ENCODE results near the gene TSHR.

DNA sequence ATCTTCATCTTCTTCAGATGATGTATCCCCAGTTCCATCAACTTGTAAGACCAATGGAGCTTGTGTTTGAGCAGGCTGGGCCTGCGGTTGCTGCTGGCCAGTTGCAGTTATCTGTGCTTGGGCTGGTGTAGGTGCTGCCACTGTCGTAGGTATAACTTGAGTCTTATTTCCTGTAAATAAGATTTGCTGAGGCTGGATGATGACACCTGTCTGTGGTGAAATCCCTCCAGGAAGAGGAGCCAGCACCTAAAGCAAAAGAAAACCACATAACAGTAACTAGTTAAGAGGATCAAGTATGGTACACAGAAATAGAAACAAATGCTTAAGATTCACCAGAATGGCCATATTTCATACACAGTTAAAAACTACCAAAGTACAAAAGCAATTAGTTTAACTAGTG lies 237.2 kb downstream of the TSHR start:
- TF ChIP-seq EZH2 (IDR thresholded peaks at IDR 0.05) (no peak), CTCF (IDR thresholded peaks at IDR 0.05 in 2 of 3, conservative IDR thresholded peaks at IDR 0.05 in 1 of 3; ENCODE audit: borderline replicate concordance in 1 of 3, insufficient read depth in 1 of 3, low read depth in 2 of 3, low read length in 2 of 3) (no peak), SP1 (IDR thresholded peaks at IDR 0.05; ENCODE audit: low read depth) (no peak), ZNF274 (IDR thresholded peaks at IDR 0.05; ENCODE audit: low read depth, low read length) (no peak), ATF3 (IDR thresholded peaks at IDR 0.05) (no peak), POLR2A (IDR thresholded peaks at IDR 0.05; ENCODE audit: borderline replicate concordance, extremely low read depth, insufficient read depth, insufficient read length) (no peak), ZFX (IDR thresholded peaks at IDR 0.05) (no peak)
- TF ChIP-seq, protein P1, sequence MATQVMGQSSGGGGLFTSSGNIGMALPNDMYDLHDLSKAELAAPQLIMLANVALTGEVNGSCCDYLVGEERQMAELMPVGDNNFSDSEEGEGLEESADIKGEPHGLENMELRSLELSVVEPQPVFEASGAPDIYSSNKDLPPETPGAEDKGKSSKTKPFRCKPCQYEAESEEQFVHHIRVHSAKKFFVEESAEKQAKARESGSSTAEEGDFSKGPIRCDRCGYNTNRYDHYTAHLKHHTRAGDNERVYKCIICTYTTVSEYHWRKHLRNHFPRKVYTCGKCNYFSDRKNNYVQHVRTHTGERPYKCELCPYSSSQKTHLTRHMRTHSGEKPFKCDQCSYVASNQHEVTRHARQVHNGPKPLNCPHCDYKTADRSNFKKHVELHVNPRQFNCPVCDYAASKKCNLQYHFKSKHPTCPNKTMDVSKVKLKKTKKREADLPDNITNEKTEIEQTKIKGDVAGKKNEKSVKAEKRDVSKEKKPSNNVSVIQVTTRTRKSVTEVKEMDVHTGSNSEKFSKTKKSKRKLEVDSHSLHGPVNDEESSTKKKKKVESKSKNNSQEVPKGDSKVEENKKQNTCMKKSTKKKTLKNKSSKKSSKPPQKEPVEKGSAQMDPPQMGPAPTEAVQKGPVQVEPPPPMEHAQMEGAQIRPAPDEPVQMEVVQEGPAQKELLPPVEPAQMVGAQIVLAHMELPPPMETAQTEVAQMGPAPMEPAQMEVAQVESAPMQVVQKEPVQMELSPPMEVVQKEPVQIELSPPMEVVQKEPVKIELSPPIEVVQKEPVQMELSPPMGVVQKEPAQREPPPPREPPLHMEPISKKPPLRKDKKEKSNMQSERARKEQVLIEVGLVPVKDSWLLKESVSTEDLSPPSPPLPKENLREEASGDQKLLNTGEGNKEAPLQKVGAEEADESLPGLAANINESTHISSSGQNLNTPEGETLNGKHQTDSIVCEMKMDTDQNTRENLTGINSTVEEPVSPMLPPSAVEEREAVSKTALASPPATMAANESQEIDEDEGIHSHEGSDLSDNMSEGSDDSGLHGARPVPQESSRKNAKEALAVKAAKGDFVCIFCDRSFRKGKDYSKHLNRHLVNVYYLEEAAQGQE (IDR thresholded peaks at IDR 0.05; ENCODE audit: low read depth), result no peak
- TF ChIP-seq, protein P2, sequence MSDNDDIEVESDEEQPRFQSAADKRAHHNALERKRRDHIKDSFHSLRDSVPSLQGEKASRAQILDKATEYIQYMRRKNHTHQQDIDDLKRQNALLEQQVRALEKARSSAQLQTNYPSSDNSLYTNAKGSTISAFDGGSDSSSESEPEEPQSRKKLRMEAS (IDR thresholded peaks at IDR 0.05), result no peak

All from HCT116 (cell line).